Adrenal gland (tissue), 12 donors: ENCODE results near the gene ANKRD33B. TPM values are rescaled to one million over a fixed set of nuclear protein-coding genes. Genes with fewer than 3 reads are reported as not detected.

Experiments
- DNase-seq, 7 donors: peaks; one replicate each; pipeline ENCODE4 v3.0.0-alpha.2; 2019 to 2020
- H3K27ac ChIP-seq, 5 donors: fragments of 200-600 bp; sonication (generic) in 4 of 5; 1 replicate in 3 of 5; 2 replicates in 2 of 5; pipeline versions ENCODE4 v1.5.1 to v1.8.0; 2016 to 2020; ENCODE audit warnings: mild to moderate bottlenecking in 1 of 5
- H3K27me3 ChIP-seq: fragments of 200-600 bp; 2 replicates; pipeline ENCODE4 v1.8.0; 2021
- H3K36me3 ChIP-seq, 2 donors: fragments of 200-600 bp; replicated peaks in 1 of 2; 1 replicate in 1 of 2; 2 replicates in 1 of 2; pipeline versions ENCODE4 v1.5.1 to v1.8.0; 2018 to 2022
- H3K4me1 ChIP-seq, 2 donors: fragments of 200-600 bp; replicated peaks in 1 of 2; 1 replicate in 1 of 2; 2 replicates in 1 of 2; pipeline versions ENCODE4 v1.5.1 to v1.8.0; 2018 to 2021
- H3K4me3 ChIP-seq, 4 donors: fragments of 200-600 bp; sonication (generic) in 3 of 4; one replicate each; pipeline ENCODE4 v1.5.1; 2016 to 2018
- H3K9me3 ChIP-seq, 3 donors: fragments of 200-600 bp; sonication (generic) in 1 of 3; replicated peaks in 1 of 3; 1 replicate in 2 of 3; 2 replicates in 1 of 3; pipeline versions ENCODE4 v1.5.1 to v1.8.0; 2016 to 2021
- POLR2A ChIP-seq, 2 donors: fragments of 450-650 bp; IDR thresholded peaks; one replicate each; pipeline ENCODE4 v1.6.1; 2017; ENCODE audit warnings: antibody characterized with exemption in 2 of 2, mild to moderate bottlenecking in 2 of 2, moderate library complexity in 1 of 2
- WGBS, 4 donors: extraction: QIAGEN DNeasy Blood & Tissue Kit in 2 of 4; methylation state at CpG; one replicate each; pipeline versions ENCODE4 v1.1.5 to v1.1.7; 2013 to 2017; 5-methylcytosine and 5-hydroxymethylcytosine counted together
- intact Hi-C, 2 donors: fragments of 100-400 bp; cut with DNase I; formaldehyde crosslinking; loops; one replicate each; pipeline versions ENCODE4 v1.14.1 to v1.15.0; 2022 to 2023
- polyA plus RNA-seq, 3 donors: library from polyadenylated mRNA; stranded (reverse); fragments of 200-250 nt in 2 of 3; fragments of 350-450 nt in 1 of 3; fragmentation: Illumina TruSeq in 1 of 3; extraction: RNeasy Lipid Tissue Mini Kit (QIAGEN cat#74804) in 1 of 3; gene quantifications; one replicate each; pipeline ENCODE4 v1.2.3, GENCODE V29; 2013 to 2014
- total RNA-seq, 9 donors: library from RNA; depleted of rRNA in 4 of 9; stranded (reverse); fragments of >200 nt in 4 of 9; fragments of 120-200 nt in 1 of 9; fragmentation: NEBNext Ultra II Directional in 1 of 9; extraction: Animal tissue kit (Norgen Biotek cat#: 25700) in 1 of 9; gene quantifications; one replicate each; pipeline versions ENCODE4 v1.1.0 to v1.2.4, GENCODE V29; 2013 to 2023
- TF ChIP-seq, protein P1 (sequence below), 6 experiments: fragments of 450-650 bp in 4 of 6; fragments of 200-600 bp in 2 of 6; sonication (generic) in 1 of 6; IDR thresholded peaks; 1 replicate in 5 of 6; 2 replicates in 1 of 6; pipeline versions ENCODE4 v1.5.1 to v1.8.0; 2016 to 2021; ENCODE audit warnings: antibody characterized with exemption in 6 of 6, mild to moderate bottlenecking in 2 of 6, moderate library complexity in 1 of 6
- donor health status: healthy with polysubstance abuse.
- donor health status: Bipolar disorder and iron deficiency.
- donor health status: DM: yes; HTN: yes; CAD: no.
- donor health status: DM: no; HTN: no; CAD: no.
- donor health status: DM: no; HTN: no; CAD: no.
- donor health status: DM: yes; HTN: yes; CAD: no.

Gene ANKRD33B
- total and polyA plus RNA-seq, 12 donors, result 0.14 to 0.69 (median 0.23) TPM

DNA sequence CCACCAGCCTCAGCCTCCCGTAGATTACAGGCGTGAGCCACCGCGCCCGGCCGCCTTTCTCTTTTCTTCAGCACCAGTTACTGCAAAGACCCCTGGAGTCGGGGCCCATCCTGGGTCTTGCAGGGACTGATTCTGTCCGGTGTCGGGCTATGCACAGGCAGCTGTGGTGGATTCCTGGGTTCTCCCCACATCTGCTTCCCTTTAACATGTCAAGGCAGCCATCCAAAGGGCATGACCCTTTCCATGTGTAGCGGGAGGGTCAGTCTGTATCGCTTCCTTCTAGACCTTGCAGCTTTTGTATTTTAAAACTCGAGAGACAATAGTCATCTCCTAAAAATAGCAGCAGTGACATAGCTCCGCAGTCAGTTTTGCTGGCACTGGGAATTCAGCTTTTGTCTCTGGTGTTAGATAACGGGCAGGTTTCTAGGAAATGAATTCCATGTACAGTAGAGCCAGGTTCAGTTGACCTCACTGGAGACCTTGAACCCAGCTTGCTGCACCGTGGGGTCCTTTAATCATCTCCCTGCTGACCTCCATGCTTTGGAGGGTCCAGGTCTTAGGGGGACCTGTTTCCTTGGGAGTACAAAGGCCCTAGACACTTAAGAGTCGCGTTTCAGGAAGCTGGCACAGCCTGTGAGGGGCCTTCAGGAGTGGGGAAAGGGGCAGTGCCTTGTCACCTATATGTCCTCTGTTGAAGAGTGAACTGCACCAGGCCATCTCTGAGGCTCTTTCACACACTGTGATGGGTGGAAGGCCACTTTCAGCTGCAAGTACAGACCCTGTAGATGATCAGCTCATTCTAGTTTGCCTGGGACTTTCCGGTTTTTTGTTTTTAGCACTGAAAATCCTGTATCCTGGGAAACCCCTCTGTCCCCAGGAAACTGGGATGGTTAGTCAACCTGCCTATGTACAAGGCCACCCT lies 13.8 kb downstream of the ANKRD33B start:
- H3K27me3 ChIP-seq, result no peaks in the 10 kb centered on the region
- DNase-seq, result peak in 6 of 7 donors; percentile 25 to 78 (median 45)
- TF ChIP-seq, protein P1, sequence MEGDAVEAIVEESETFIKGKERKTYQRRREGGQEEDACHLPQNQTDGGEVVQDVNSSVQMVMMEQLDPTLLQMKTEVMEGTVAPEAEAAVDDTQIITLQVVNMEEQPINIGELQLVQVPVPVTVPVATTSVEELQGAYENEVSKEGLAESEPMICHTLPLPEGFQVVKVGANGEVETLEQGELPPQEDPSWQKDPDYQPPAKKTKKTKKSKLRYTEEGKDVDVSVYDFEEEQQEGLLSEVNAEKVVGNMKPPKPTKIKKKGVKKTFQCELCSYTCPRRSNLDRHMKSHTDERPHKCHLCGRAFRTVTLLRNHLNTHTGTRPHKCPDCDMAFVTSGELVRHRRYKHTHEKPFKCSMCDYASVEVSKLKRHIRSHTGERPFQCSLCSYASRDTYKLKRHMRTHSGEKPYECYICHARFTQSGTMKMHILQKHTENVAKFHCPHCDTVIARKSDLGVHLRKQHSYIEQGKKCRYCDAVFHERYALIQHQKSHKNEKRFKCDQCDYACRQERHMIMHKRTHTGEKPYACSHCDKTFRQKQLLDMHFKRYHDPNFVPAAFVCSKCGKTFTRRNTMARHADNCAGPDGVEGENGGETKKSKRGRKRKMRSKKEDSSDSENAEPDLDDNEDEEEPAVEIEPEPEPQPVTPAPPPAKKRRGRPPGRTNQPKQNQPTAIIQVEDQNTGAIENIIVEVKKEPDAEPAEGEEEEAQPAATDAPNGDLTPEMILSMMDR (IDR thresholded peaks at IDR 0.05), result no peak
- no peak for TF ChIP-seq POLR2A (IDR thresholded peaks at IDR 0.05)
- no peak overlapping the region for H3K4me3 ChIP-seq
- peak overlapping the region in 1 of 5 donors; percentile 31 for H3K27ac ChIP-seq
- no peaks in the 10 kb centered on the region for H3K4me1 ChIP-seq
- 50 to 59% (median 53%) methylated on average over 16 to 18 of the region's 18 CpGs for WGBS, 4 donors
- no peaks in the 10 kb centered on the region for H3K9me3 ChIP-seq
- intact Hi-C loops, result no loop called here
- no peaks in the 10 kb centered on the region for H3K36me3 ChIP-seq

DNA sequence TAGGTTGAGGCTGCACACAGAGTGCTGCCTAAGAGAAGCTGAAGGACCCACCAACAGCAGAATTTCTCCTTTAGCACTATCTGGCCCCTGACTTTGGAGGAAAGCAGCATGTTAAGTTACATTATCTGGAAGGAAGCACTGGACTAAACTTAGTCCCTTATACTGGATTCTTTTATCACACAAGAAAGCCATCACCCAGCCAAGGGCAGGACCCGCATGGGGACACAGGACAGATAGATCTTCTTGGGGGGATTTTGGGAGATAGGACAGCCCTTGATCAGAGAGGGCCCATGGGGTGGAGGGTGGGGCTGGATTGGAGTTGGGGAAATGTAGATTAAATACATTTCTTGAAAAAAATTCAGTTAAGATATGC lies 14.4 kb downstream of the ANKRD33B start:
- 77 to 96% (median 86%) methylated on average over 1 of the region's 1 CpG for WGBS, 4 donors
- Histone ChIP-seq H3K4me1 (no peaks in the 10 kb centered on the region), H3K4me3 (no peak overlapping the region), H3K27me3 (no peaks in the 10 kb centered on the region), H3K36me3 (no peaks in the 10 kb centered on the region), H3K9me3 (no peaks in the 10 kb centered on the region), H3K27ac (no peak overlapping the region)
- intact Hi-C loops, result no loop called here
- TF ChIP-seq, protein P1 (IDR thresholded peaks at IDR 0.05), result no peak
- no peak for TF ChIP-seq POLR2A (IDR thresholded peaks at IDR 0.05)
- no peak for DNase-seq

DNA sequence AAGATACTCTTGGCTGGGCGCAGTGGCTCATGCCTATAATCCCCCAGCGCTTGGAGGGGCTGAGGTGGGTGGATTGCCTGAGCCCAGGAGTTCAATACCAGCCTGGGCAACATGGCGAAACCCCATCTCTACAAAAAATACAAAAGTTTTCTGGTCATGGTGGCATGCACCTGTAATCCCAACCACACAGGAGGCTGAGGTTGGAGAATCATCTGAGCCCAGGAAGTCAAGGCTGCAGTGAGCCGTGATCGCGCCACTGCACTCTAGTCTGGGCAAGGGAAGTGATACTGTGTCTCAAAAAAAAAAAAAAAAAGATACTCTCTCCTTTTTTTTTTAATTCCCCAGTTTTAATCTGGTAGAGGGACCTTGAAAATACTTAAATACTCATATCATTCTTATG lies 15.0 kb downstream of the ANKRD33B start:
- Histone ChIP-seq H3K36me3 (no peaks in the 10 kb centered on the region), H3K4me1 (no peaks in the 10 kb centered on the region), H3K4me3 (no peak overlapping the region), H3K27ac (no peak overlapping the region), H3K27me3 (peaks cover 2% of the 10 kb centered on the region), H3K9me3 (no peaks in the 10 kb centered on the region)
- DNase-seq, result peak in 1 of 7 donors; percentile 29
- WGBS, 4 donors, result 76 to 83% (median 79%) methylated on average over 6 of the region's 6 CpGs
- TF ChIP-seq, protein P1 (IDR thresholded peaks at IDR 0.05), result no peak
- no peak for TF ChIP-seq POLR2A (IDR thresholded peaks at IDR 0.05)
- intact Hi-C loops, result no loop called here

DNA sequence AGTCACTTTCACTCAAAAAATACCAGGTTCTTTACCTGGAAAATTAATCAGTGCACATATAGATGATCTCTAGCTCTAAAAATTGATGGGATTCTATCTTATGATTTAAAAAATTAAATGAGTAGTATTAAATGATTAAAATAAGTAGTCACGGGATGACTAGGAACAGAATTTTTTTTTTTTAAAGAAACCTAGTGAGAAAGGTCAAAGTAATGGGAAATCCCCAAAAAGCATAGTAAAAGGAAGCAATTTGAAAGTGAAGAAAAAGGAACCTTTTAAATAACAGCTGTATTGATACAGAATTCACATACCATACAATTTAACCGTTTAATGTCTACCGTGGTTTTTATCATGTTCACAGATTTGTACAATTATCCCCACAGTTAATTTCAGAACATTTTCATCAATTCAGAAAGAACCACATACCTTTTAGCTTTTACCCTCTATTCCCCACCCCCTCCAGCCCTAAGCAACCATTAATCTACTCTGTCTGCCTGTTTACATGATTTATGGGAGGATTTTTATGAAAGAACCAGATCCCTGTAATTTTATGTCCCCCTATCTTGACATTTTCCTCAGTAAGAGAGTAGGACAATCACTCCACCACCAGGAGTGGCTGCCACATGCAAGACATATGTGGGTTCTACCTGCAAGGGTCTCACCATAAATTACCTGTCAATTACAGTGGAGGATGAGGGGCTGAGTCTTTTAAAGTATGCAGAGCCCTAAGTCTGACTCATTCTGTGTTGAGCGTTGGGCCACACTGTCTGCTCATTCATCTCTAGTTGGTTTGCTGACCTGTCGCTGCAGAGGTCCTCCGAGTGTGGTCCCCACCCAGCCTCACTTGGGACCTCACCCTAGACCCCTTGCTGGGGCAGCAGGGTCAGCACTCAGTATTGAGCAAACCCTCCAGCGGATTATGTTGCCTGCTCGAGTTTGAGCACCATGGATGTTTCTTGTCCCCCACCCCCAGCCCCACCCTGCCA lies 16.0 kb downstream of the ANKRD33B start:
- TF ChIP-seq, protein P1 (IDR thresholded peaks at IDR 0.05), result no peak
- TF ChIP-seq POLR2A (IDR thresholded peaks at IDR 0.05), result no peak
- no peak overlapping the region for H3K4me3 ChIP-seq
- H3K27ac ChIP-seq, result no peak overlapping the region
- no peaks in the 10 kb centered on the region for H3K9me3 ChIP-seq
- H3K4me1 ChIP-seq, result no peaks in the 10 kb centered on the region
- no peaks in the 10 kb centered on the region for H3K36me3 ChIP-seq
- no peak for DNase-seq
- intact Hi-C loops, result no loop called here
- WGBS, 4 donors, result 67 to 80% (median 79%) methylated on average over 8 of the region's 8 CpGs
- H3K27me3 ChIP-seq, result peaks cover 6% of the 10 kb centered on the region
